Measurements from ENCODE around the gene SLC38A1.

SLC38A1 gene

GRCh38 chr12:46234000-46234399 is 34.8 kb downstream of the SLC38A1 start:
- no peak for DNase-seq (ENCODE audit: low read depth in 2 of 2, low spot score in 1 of 2)

DNA sequence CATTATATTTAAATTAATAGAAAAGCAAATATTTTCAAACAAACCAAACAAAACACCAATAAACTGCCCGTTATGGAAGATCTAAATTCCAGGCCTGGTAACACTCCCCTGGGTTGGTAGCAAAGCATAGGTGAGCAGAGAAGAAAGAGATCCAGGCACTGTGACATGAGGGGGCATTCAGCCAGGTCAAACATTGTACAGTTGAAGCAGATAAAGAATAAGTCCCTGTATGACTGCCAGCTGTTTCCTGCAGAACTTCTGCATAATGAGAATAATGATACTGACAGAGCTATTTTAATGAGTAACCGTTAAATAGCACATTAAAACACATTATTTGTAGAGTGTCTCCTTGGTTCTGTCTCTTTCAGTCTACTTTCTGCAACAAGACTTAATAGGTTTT is 35.4 kb downstream of the SLC38A1 start:
- DNase-seq (ENCODE audit: low read depth in 2 of 2, low spot score in 1 of 2): no peak

GRCh38 chr12:46230983-46231382 is 37.9 kb downstream of the SLC38A1 start:
- DNase-seq (ENCODE audit: low read depth in 2 of 2, low spot score in 1 of 2): no peak

- DNase-seq (ENCODE audit: low read depth in 2 of 2, low spot score in 1 of 2): no peak
These were observed 38.5 kb downstream of the SLC38A1 start for GRCh38 chr12:46230306-46230705.

DNA sequence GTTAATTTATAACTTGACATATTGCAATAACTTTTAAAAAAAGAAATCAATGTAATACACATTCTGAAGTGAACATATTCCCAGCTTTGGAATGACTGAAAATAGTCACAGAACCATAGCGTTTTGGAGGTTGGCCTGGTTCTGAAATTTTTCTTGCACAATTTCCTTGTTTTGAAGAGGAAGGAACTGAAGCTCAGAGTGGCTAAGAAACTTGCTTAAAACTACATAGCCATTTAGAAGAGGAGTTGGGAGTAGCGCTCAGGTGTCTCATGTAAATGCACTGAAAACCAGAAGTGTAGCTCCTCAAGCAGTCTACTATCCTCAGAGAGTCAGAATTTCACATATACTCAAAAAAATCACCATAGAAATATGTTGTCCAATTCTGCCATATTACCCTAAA is 41.2 kb downstream of the SLC38A1 start:
- DNase-seq (ENCODE audit: low read depth in 2 of 2, low spot score in 1 of 2): no peak

GRCh38 chr12:46224386-46224785 is 44.5 kb downstream of the SLC38A1 start:
- no peak for DNase-seq (ENCODE audit: low read depth in 2 of 2, low spot score in 1 of 2)

DNA sequence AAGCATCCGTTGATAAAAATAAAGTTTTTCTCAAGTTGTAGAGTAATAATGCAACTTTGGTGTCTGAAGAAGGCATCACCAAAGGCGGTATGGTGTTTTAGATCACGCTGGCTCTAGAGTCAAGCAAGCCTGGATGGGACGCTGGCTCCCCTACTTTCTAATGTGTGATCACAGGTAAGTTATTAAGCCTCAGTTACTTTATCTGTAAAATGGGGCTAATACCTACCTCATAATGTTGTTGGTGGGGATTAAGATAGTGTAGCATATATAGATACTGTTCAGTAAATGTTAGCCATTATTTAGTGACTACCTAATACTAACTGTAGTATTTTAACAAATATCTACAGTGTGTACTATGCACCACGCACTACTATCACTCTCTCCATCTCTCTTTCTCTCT is 45.8 kb downstream of the SLC38A1 start:
- no peak for DNase-seq (ENCODE audit: low read depth in 2 of 2, low spot score in 1 of 2)

DNA sequence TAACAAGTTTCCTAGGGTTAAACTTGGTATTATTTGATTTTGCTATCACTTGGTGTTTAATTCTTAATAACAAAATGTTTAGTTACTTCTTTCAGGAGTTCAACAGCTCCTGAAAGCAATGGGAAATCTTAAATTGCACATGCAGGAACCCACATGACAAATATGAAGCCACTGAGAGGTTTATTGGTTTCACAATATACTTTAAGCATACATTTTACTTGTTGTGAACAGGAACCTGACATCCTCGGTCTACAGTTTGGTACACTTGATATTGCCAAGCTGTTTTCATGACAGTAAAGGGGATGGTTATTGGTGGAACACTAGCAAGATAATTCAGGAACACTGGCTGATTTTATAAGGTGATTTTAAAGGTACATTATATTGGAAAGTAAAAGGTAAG is 46.2 kb downstream of the SLC38A1 start:
- DNase-seq (ENCODE audit: low read depth in 2 of 2, low spot score in 1 of 2): no peak

DNA sequence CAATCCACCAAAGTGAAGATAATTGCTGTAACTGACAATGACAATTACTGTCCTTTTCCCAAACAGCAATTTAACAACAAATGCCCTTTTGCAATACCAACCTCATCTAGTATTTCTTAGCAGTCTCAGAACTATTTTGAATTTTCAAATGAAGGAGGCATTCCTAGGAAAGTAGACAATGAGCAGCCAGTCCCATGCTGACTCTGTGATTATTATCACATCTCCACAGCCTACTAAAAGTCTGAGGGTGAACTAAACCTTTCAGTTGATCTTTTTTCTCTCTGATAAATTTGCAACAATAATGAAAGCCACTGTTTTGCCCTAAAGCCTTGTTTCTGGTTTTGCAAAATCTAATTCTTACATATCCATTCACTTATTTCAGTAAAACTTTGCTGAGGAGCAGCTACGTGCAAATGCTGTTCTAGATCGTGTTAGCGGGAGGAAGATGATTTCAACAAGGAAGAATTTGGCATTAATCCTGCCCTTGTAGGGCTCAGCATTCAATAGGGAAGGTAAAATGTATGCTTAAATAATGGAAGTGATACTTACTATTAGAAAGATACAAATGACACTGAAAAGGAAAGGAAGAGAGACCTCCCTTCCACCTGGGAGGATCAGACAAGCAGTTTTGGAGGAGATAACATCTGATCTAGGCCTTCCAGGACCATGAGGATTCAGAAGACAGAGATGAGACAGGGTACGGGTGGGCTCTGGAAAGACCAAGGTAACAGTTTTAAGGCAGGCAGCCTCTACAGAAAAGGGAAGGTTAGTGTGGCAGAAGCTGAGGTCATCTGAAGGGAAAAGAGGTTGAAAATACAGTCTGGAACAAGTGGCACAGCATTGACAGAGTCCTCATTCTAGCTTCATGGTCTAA is 47.4 kb downstream of the SLC38A1 start:
- no peak for DNase-seq (ENCODE audit: low read depth in 2 of 2, low spot score in 1 of 2)

DNA sequence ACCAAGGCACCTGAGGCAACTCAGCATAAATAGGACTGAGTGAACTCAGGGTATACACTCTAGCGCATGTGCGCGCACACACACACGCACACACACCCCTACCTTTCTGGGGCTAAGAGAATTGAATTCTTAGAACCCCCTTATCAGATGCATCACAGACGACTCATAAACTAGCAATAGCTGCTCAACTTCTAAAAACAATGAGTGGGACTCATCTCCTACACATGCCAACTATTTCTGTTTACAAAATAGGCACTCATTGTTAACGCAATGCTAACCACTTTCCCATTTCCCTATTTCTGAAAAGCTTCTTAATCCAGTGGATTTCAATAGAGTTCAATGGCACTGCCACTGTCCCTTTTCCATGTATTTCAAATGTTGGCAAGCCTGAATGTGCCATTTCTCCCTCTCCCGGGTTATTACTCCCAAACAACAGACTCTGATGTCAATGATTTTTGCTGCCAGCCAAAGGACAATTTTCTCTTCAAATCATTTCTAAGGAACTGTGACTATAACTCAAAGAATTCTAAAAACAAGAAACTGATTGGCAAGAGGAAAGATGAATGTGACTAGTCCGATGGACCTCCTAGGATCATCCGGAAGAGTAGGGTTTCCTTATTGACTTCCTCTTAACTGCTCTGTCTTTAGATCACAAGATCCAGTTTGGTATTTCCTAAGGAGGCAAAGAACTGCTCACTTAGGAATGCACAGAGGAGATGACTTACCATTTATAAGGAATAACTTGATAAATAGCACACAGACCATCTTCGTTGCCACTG is 48.8 kb downstream of the SLC38A1 start:
- DNase-seq (ENCODE audit: low read depth in 2 of 2, low spot score in 1 of 2): peak in 1 of 2 donors; percentile 59

GRCh38 chr12:46219132-46219876 is 49.5 kb downstream of the SLC38A1 start:
- no peak for DNase-seq (ENCODE audit: low read depth in 2 of 2, low spot score in 1 of 2)

GRCh38 chr12:46218322-46219095 is 50.3 kb downstream of the SLC38A1 start:
- DNase-seq (ENCODE audit: low read depth in 2 of 2, low spot score in 1 of 2): no peak

DNA sequence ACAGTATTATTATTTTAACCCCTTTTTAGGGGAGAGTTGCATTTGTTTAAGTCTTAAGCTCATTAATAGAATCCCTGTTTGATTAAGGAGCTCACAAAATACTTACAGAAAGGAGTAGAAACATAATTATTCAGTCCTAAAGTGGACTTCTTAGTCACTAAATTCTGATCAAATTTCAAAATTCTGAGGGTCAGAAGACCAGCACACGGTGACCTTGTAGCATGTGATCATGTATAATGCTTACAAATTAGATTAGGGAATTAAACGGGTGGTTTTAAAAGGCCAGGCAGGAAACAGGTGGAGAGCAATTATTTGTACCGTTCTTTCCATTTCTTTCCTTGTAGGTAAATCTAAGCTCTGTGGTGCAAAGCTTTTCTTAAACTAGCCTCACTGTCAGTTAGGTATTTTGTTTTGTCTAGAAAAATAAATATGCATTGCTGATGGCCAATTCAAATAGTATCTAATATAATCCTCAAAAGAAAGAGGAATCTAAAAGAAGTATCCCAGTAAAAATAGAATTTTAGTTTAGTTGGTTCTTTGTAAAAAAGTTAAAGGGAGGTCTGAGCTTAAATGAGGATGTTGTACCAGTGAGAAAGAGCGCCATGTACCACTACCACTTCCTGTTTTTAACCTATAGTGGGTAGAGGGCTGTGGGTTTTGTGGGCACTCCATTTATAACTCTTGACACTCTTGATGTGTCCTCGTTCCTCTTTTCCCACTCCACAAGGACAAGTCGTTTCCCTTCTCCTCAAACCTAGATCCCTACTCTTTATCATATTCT is 51.1 kb downstream of the SLC38A1 start:
- no peak for DNase-seq (ENCODE audit: low read depth in 2 of 2, low spot score in 1 of 2)

- DNase-seq (ENCODE audit: low read depth in 2 of 2, low spot score in 1 of 2): peak; percentile 57 to 68
These were observed 54.0 kb downstream of the SLC38A1 start for GRCh38 chr12:46214668-46215436.

GRCh38 chr12:46212108-46212982 is 56.5 kb downstream of the SLC38A1 start:
- no peak for DNase-seq (ENCODE audit: low read depth in 2 of 2, low spot score in 1 of 2)

- DNase-seq (ENCODE audit: low read depth in 2 of 2, low spot score in 1 of 2): no peak
These were observed 57.9 kb downstream of the SLC38A1 start for GRCh38 chr12:46210873-46211439.

GRCh38 chr12:46209914-46210872 is 58.6 kb downstream of the SLC38A1 start:
- DNase-seq (ENCODE audit: low read depth in 2 of 2, low spot score in 1 of 2): peak in 1 of 2 donors; percentile 42

All from stimulated activated CD8-positive, alpha-beta memory T cell treated with anti-CD3 and anti-CD28 coated beads, Interleukin-4, amount 100 ng/mL, for 1 hour (primary cell).